Lower leg skin (tissue), 4 donors: ENCODE measurements around the gene GPR84. TPM values are rescaled to one million over a fixed set of nuclear protein-coding genes. Genes with fewer than 3 reads are reported as not detected.

ENCODE experiments used
- DNase-seq, 2 donors: peaks; one replicate each; pipeline ENCODE4 v3.0.0-alpha.2; 2019; ENCODE audit warnings: low spot score in 2 of 2
- H3K4me3 ChIP-seq: fragments of 200-600 bp; sonication (generic); 2 replicates; pipeline ENCODE4 v1.5.1; 2017; ENCODE audit warnings: mild to moderate bottlenecking, low read depth; ENCODE audit not compliant: poor library complexity, severe bottlenecking
- CTCF ChIP-seq, 3 donors: fragments of 450-650 bp; IDR thresholded peaks; one replicate each; pipeline ENCODE4 v1.5.1; 2016; ENCODE audit warnings: antibody characterized with exemption in 3 of 3, mild to moderate bottlenecking in 3 of 3, moderate library complexity in 2 of 3
- POLR2A ChIP-seq, 2 donors: fragments of 450-650 bp; IDR thresholded peaks; one replicate each; pipeline ENCODE4 v1.6.1; 2016 to 2017; ENCODE audit warnings: antibody characterized with exemption in 2 of 2, mild to moderate bottlenecking in 1 of 2, moderate library complexity in 1 of 2
- WGBS, 2 donors: methylation state at CpG; one replicate each; pipeline ENCODE4 v1.1.5; 2018; 5-methylcytosine and 5-hydroxymethylcytosine counted together
- intact Hi-C: fragments of 100-400 bp; cut with DNase I; formaldehyde crosslinking; loops from one replicate; pipeline ENCODE4 v1.15.0; 2023; ENCODE audit warnings: low total_unique reads
- total RNA-seq, 4 donors: library from RNA; depleted of rRNA; stranded (reverse); fragments of >200 nt; gene quantifications; one replicate each; pipeline ENCODE4 v1.1.0, GENCODE V29; 2016

GPR84 gene
- total RNA-seq, 4 donors from 2014 or later: 0.42 TPM; not detected in 3

- 18 to 29% methylated on average over 5 of the region's 5 CpGs for WGBS, 2 donors
- intact Hi-C loops: no loop called here
- TF ChIP-seq CTCF (IDR thresholded peaks at IDR 0.05) (no peak), POLR2A (IDR thresholded peaks at IDR 0.05) (no peak)
- peak in 1 of 2 donors; percentile 94 for DNase-seq
- no peak overlapping the region for H3K4me3 ChIP-seq
Observed at GRCh38 chr12:54371328-54372112, 7.2 kb upstream of the GPR84 start.

- intact Hi-C loops: no loop called here
- TF ChIP-seq POLR2A (IDR thresholded peaks at IDR 0.05): no peak
- peak in 1 of 3 donors; percentile 74 for TF ChIP-seq CTCF (IDR thresholded peaks at IDR 0.05)
- 50 to 52% methylated on average over 44 of the region's 44 CpGs for WGBS, 2 donors
- DNase-seq: peak in 1 of 2 donors; percentile 96
- H3K4me3 ChIP-seq: no peak overlapping the region
Observed at GRCh38 chr12:54370171-54370730, 6.0 kb upstream of the GPR84 start.

- intact Hi-C loops: no loop called here
- DNase-seq: no peak
- 45 to 48% methylated on average over 18 to 21 of the region's 21 CpGs for WGBS, 2 donors
Observed at GRCh38 chr12:54369597-54370131, 5.4 kb upstream of the GPR84 start.

GRCh38 chr12:54368709-54369596 is 4.7 kb upstream of the GPR84 start:
- intact Hi-C loops: no loop called here
- TF ChIP-seq POLR2A (IDR thresholded peaks at IDR 0.05) (no peak), CTCF (IDR thresholded peaks at IDR 0.05) (peak in 1 of 3 donors; percentile 69)
- no peak overlapping the region for H3K4me3 ChIP-seq
- peak; percentile 90 to 99 for DNase-seq
- 25% methylated on average over 40 of the region's 40 CpGs for WGBS, 2 donors

More at GRCh38 chr12:54369597-54370131, 5.4 kb upstream of the GPR84 start:
- TF ChIP-seq POLR2A (IDR thresholded peaks at IDR 0.05): no peak
- TF ChIP-seq CTCF (IDR thresholded peaks at IDR 0.05): no peak
- H3K4me3 ChIP-seq: no peak overlapping the region

GRCh38 chr12:54368025-54368708 is 3.9 kb upstream of the GPR84 start:
- TF ChIP-seq CTCF (IDR thresholded peaks at IDR 0.05) (no peak), POLR2A (IDR thresholded peaks at IDR 0.05) (no peak)
- intact Hi-C loops: no loop called here
- 21 to 25% methylated on average over 5 of the region's 5 CpGs for WGBS, 2 donors
- H3K4me3 ChIP-seq: no peak overlapping the region
- DNase-seq: no peak
